Stimulated activated CD8-positive, alpha-beta memory T cell treated with anti-CD3 and anti-CD28 coated beads, Interleukin-7, amount 100 ng/mL, for 24 hours (primary cell): Measurements from ENCODE around the gene TMEM163.

Experiments used
- DNase-seq: peaks from one replicate; pipeline ENCODE4 v3.0.0-alpha.2; 2020; ENCODE audit warnings: low read depth

Gene TMEM163

GRCh38 chr2:134407154-134407890 is 311.5 kb downstream of the TMEM163 start:
- DNase-seq, result no peak

- no peak for DNase-seq
Observed at GRCh38 chr2:134406736-134407135, 312.1 kb downstream of the TMEM163 start.

- no peak for DNase-seq
Observed at GRCh38 chr2:134406311-134406710, 312.5 kb downstream of the TMEM163 start.
